Measurements from ENCODE around the gene SSR1.
"Not testable (repeated sequence)": the region's sequence is repeated elsewhere in the genome, so short reads cannot be mapped to it uniquely, and the experiment has no call there.

SSR1 gene

DNA sequence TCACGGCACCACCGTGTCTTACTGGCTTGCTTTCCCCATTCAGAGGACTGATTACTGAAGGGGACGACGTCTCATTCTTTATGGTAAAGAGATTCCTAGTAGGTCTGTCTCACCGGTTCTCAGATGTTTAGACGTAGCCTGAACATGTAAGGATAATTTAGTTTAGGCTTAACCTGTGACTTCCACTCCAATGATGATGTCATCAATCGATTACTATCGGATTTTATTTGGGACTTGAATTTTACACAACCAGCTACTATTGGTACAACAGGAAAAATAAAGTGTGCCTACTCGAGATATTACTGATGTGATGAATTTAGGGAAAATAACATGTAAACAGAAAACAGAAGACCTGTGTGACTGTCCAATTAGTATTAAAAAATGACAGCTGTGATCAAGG lies 4.5 kb upstream of the SSR1 start:
- no peak for DNase-seq (ENCODE audit: low read depth in 2 of 2)

DNA sequence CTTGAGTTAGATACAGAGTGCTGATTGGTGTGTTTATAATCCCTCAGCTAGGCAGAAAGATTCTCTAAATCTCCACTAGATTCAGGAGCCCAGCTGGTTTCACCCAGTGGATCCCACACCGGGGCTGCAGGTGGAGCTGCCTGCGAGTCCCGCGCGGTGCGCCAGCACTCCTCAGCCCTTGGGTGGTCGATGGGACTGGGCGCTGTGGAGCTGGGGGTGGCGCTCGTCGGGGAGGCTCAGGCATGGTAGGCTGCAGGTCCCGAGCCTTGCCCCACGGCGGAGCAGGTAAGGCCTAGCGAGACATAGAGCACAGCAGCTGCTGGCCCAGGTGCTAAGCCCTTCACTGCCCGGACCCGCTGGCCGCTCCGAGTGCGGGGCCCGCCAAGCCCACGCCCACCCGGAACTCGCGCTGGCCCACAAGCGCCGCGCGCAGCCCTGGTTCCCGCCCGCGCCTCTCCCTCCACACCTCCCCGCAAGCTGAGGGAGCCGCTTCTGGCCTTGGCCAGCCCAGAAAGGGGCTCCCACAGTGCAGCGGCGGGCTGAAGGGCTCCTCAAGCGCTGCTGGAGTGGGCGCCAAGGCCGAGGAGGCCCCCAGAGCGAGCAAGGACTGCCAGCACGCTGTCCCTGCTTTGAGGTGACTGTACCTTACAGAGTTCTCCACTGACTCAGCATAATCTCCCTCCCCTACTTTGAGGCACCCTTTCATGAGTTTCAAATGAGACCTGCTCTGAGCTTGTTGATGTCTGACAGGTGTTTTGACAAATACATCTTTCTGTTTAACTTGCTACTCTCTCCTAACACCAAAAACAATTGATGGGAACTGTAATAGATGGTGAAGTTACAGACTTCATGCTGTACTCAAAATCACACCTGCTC lies 3.9 kb upstream of the SSR1 start:
- no peak for DNase-seq (ENCODE audit: low read depth in 2 of 2)

DNA sequence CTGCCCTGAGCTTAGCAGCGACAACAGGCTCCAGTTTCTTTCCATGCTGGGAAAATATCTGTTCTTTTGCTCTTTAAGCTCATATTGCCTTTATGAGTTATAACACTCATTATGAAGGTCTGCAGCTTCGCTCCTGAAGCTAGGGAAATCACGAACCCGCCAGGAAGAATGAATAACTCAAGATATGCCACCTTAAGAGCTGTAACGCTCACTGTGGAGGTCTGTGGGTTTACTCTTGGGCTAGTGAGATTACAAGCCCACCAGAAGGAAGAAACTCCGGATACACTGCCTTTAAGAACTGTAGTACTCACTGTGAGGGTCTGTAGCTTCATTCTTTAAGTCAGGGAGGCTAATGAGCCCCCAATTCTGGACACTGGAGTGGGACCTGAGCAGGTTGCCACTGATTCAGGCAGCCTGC lies 3.0 kb upstream of the SSR1 start:
- no peak for DNase-seq (ENCODE audit: low read depth in 2 of 2)

- DNase-seq (ENCODE audit: low read depth in 2 of 2), result not testable (repeated sequence)
These were observed 2.3 kb upstream of the SSR1 start for GRCh38 chr6:7315087-7315947.

- no peak for DNase-seq (ENCODE audit: low read depth in 2 of 2)
These were observed 1.4 kb upstream of the SSR1 start for GRCh38 chr6:7314414-7314813.

DNA sequence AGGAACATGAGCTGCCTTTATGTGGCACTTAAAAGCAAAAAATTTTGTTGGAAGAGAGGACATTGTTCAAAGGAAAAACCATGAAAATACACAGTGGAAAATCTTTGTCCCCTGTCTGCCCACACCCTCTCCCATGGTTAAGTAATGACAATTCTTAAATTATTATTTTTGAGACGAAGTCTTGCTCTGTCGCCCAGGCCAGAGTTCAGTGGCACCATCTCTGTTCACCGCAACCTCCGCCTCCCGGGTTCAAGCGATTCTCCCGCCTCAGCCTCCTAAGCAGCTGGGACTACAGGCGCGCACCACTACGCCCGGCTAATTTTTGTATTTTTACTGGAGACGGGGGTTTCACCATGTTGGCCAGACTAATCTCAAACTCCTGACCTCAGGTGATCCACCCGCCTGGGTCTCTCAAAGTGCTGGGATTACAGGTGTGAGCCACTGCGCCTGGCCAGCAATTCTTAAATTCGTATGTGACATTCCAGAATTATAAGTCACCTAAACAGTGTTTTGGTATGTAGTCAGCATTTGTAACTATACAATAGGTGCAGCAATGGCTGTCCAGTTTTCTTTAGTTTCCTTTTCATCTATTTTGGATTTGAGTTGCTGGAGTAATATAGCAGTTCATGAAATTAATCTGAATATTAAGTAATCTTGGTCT lies 636 bp upstream of the SSR1 start:
- no peak for DNase-seq (ENCODE audit: low read depth in 2 of 2)

GRCh38 chr6:7311917-7312615 lies 933 bp downstream of the SSR1 start:
- no peak for DNase-seq (ENCODE audit: low read depth in 2 of 2)

DNA sequence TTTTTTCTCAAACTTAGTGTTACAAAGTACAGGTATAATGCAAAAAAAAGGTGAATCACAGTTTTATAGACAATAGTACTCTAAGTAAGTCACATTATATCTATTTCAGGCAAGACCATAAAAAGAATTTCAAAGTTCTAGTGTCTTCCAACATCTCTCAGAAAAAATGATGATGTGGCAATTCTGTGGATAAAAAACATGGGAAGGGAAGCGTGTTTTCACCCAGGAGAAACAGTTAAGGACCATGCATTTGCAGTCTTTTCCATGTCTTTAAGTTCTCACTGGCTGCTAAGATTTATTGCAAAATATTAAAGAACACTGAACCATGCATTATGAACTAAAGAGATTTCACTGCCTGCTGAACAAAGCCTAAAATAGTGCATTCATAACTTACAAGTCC lies 1.8 kb downstream of the SSR1 start:
- DNase-seq (ENCODE audit: low read depth in 2 of 2), result no peak

- DNase-seq (ENCODE audit: low read depth in 2 of 2), result no peak
These were observed 3.9 kb downstream of the SSR1 start for GRCh38 chr6:7309050-7309449.

DNA sequence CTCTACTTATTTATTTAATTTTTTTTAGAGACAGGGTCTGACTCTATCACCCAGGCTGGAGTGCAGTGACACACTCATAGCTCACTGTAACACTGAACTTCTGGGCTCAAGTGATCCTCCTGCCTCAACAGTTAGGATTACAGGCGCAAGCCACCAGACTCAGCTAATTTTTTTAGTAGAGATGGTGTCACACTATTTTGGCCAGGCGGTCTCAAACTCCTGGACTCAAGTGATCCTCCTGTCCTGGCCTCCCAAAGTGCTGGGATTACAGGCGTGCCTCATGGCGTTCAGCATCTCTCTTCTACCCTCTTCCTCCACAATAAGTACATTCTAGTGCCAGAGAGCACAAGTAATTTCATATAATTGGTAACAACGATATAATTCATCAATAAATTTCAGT lies 5.5 kb downstream of the SSR1 start:
- no peak for DNase-seq (ENCODE audit: low read depth in 2 of 2)

DNA sequence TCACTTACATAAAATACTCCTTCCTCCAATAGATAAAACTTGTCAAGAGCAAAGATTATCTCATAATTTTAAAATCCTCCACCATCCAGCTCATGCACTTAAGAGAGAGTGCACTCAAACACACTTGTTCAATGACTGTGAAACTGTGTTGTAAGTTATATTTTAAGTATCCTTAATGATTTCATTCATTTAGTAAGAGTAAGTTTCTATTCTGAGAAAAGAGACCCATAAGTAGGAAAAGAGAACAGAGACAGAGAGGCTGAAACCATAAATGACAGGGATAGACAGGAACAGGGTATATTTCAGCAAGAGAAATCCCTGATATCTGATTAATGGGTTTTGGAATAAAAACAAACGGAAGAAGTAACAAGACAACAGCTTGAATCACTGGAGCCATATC lies 8.2 kb downstream of the SSR1 start:
- DNase-seq (ENCODE audit: low read depth in 2 of 2), result no peak

- no peak for DNase-seq (ENCODE audit: low read depth in 2 of 2)
These were observed 11.3 kb downstream of the SSR1 start for GRCh38 chr6:7301702-7302101.

DNA sequence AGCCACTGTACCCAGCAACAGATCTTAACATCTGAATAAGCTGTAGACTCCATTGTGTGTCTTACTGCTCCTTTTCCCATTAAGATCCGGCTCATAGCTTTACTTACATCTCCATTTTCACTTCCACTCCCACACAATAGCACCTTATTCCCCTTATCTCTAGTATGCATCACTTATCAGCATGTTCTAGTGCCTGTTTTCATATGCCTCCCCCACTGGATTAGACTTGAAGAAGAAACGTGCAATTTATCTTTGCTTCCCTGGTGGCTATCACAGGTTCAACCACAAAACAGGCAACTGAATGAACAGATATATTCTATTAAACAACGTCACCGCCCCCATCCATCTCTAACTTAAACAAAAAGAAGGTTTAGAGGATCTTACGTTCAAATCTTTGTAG lies 12.1 kb downstream of the SSR1 start:
- no peak for DNase-seq (ENCODE audit: low read depth in 2 of 2)

GRCh38 chr6:7298113-7298512 lies 14.9 kb downstream of the SSR1 start:
- DNase-seq (ENCODE audit: low read depth in 2 of 2), result no peak

DNA sequence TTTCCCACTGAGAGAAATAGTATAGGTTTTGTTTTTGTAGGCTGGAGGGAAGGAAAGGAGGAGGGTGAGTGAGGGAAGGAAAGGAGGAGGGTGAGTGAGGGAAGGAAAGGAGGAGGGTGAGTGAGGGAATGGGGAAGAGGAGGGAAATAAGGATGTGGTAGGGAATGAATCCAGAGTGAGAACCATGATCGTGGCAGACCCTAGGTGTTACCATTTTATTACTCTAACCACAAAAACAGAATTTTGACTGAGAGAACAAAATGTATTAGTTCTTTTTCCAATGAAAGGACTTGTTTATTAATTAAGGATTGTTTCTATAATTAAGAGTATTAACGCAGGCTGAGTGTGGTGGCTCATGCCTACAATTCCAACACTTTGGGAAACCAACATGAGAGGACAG lies 16.4 kb downstream of the SSR1 start:
- DNase-seq (ENCODE audit: low read depth in 2 of 2), result no peak

GRCh38 chr6:7295916-7296315 lies 17.1 kb downstream of the SSR1 start:
- no peak for DNase-seq (ENCODE audit: low read depth in 2 of 2)

DNA sequence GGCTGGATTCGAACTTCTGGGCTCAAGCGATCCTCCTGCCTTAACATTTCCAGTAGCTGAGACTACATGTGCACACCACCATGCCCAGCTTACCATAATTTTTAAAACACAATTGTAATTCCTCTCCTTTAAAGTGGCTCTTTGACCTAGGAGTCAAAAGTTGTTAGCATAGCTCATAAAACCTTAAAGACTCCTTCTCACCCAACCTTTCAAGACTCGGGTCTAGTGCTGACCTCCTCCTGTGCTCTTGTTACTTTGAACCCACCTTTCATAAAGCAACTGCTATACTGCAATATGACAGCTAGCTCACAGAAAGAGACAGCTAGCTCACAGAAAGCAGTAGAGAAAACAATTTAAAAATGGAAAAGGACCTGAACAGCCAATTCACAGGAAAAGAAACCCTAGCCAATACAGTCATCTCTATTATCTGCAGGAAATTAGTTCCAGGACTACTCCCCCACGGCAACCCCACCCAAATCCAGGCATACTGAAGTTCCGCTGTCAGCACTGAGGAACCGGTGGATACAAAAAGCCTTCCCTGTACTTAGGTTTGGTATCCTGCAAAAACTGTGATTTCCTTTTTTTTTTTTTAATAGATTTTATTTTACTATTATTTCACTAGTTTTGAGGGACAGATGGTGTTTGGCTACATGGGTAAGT lies 20.3 kb downstream of the SSR1 start:
- DNase-seq (ENCODE audit: low read depth in 2 of 2), result no peak

DNA sequence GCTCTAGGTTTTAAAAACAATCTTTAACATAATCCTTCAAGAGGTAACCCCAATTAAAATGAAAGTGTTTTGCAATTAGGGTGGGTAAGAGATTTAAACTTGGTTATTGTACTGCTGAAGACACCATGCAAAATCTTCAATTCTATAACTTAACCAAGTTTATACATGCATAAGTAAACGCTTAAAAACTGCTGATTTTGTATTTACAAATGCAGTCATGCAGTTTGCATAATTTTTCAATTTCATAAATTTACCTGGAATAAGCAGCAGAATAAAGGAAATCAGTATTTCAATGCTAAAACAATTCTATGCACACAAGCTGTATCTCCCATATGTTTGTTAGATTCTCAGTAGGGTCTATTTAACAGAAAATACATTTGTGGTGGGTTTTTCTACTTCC lies 22.9 kb downstream of the SSR1 start:
- DNase-seq (ENCODE audit: low read depth in 2 of 2), result no peak

DNA sequence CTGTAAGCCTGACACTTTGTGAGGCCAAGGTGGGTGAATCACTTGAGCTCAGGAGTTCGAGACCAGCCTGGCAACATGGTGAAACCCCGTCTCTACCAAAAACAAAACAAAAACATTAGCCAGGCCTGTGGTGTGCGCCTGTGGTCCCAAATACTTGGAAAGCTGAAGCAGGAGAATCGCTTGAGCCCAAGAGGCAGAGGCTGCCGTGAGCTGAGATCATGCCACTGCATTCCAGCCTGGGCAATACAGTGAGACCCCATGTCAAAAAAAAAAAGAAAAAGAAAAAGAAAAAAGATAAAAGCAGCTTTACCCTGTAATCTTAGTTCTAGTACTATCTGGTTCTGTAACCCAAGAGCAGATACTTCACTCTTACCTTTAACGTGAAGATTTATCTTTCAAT lies 27.6 kb downstream of the SSR1 start:
- DNase-seq (ENCODE audit: low read depth in 2 of 2), result no peak

- DNase-seq (ENCODE audit: low read depth in 2 of 2), result no peak
These were observed 29.3 kb downstream of the SSR1 start for GRCh38 chr6:7283676-7284075.

Data from stimulated activated CD8-positive, alpha-beta memory T cell treated with anti-CD3 and anti-CD28 coated beads, Interleukin-7, amount 100 ng/mL, for 1 hour (primary cell).